GM21447 (cell line): Measurements from ENCODE around the gene AHNAK.
"Not testable (repeated sequence)": the region's sequence is repeated elsewhere in the genome, so short reads cannot be mapped to it uniquely, and the experiment has no call there.

Experiments used
- ATAC-seq: cut with Tn5 transposase; IDR thresholded peaks from one replicate; pipeline ENCODE4 v1.9.1; 2021; ENCODE audit not compliant: unreplicated experiment

AHNAK gene

DNA sequence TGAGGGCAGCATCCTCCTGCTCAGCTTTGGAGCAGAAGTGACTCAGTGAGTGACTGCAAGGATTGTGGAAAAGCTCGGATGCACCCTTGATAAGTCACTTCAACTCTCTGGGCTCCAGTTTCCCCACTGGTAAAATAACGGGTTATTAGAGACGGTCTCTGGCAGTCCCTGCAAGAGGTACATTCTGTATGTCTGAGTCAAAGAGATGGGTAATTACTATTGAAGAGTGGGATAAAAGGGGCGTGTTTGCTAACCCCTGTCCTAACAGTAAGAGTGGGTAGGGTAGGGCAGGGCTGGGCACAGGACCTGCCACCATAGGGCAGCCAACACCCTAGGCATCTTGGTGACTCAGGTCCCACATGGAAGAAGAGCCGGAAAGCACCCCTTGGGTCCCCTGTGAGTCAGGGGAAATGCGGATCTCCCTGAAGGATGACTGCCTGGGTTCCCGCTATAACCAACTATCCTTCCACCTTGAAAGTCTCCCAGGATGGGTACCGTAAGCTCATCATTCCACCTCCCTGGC lies 7.3 kb upstream of the AHNAK start:
- no peak for ATAC-seq

GRCh38 chr11:62553080-62553838 lies 6.7 kb upstream of the AHNAK start:
- ATAC-seq: no peak

- ATAC-seq: no peak
Observed at GRCh38 chr11:62552485-62553079, 6.0 kb upstream of the AHNAK start.

- ATAC-seq: not testable (repeated sequence)
Observed at GRCh38 chr11:62550478-62550877, 3.9 kb upstream of the AHNAK start.

DNA sequence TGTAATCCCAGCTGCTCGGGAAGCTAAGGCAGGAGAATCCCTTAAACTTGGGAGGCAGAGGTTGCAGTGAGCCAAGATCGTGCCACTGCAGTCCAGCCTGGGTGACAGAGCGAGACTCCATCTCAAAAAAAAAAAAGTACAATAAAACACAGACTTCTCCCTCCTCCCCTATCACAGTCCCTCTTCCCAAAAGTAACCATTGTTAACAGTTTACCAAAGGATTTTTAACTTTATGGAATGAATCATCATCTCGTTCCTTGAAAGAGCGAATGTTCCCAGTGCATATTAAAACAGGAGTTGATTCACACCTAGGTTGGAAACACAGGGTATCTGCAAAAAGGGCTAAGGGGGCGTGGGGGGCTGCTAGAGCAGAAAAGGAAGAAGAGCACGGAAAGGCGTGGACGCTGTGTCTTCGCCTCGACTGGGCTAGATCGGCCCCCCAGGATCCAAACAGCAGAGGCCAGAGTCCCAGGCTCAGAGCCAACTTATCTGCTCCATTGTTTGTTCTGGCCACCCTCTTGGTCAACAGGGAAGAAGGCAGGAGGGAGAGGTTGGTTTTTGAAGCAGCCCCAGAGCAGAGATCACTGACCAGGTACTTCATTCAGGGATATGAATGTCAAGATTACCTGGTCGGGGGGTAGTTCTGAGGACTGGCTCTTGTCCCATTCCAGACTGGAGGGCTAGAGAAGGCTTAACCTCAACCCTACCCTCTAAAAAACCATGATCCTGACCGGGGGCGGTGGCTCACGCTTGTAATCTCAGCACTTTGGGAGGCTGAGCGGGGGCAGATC lies 2.1 kb upstream of the AHNAK start:
- no peak for ATAC-seq

DNA sequence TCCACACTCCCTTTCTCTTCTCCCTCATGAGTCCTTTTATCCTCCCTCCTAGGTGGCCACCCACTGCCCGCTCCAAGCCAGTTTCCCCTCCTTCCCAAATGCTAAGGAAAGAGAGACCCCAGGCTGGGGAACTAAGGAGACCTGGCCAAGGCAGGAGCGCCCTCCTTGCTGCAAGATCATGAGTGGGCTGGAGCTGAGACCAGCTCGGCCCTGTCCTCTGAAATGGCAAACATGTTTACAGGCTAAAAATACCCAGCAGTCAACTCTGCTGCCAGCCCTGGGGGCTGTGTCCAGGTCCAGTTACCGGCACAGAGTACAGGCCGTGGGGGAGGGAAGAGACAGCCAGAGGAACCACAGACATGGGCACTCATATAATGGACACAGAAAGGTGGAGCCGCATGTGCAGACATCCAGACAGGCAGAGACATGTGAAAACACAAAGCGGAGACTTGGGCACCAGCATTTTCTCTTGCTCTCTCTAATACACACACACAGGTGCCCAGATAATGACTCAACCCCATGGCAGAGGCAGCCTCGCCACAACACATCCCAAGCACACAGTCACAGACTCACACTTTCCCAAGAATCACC lies 1.2 kb upstream of the AHNAK start:
- ATAC-seq: no peak

DNA sequence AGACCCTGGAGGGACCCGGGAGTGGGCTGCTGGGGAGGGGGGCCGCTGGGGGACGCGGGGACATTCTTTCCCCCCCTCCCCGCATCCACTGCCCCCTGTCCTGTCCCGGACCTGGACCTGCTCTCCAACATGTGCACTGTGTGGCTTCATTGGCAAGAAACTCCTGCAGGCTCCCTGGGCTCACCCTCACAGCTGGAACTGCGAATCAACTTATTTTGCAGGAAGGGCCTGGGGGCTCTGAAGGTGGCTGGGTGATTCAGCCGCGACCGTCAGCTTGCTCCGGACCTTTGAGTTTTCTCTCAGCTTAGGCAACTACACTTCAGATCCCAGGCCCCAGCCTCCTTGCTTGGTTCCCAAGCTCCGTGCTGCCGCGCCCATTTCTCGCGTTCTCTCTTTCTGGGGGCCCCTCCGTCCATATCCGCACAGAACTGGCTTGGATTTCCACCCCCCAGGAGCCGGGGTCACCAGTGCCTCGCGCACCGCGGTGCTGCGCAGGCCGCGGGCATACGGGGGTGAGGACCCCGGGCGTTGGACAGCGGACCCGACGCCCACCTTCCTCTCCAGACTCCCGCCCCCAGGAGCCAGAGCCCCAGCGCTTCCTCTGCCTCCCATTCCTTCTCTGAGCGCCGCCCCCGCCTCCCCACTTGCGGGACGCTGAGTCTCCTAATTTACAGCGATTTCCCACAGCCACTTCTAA lies 471 bp upstream of the AHNAK start:
- no peak for ATAC-seq

DNA sequence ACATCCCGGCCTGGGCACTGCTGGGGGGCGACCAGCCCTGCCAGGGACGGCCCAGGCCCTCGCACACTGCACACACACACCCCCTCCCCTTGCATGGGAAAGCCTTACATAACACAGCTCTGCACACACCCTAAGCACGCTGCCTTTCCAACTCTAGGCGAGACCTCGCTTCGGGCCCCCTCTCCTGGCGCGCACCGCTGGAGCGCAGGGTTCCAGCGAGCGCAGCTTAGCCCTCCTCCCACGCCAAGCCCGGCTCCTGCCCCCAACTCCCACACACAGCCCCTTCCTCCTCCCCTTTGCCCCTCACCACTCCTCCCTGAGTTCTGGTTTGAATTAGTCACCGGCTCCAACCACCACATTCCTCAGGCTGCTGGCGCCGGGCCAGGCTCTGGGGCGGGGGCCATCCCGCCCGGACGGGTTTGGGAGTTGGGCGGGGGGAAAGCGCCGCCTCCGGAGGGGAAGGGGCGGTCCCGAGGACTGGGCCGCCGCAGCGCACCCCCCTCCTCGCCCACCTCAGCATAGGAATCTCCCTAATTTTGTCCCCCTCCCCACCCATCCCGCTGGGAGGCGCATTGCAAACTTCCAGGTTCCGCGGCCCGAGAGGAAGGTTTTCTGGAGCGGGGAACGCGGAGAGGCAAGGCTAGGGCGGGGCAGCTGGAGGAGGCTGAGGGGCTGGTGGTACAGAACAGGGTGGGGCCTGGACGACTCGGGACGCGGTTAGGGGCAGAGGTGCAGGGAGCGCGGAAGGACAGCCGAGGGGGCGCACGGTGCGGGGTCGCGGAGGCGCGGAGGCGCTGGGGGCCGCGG lies 966 bp downstream of the AHNAK start:
- no peak for ATAC-seq

- no peak for ATAC-seq
Observed at GRCh38 chr11:62544581-62545436, 1.8 kb downstream of the AHNAK start.

- ATAC-seq: no peak
Observed at GRCh38 chr11:62543680-62544444, 2.7 kb downstream of the AHNAK start.

- ATAC-seq: no peak
Observed at GRCh38 chr11:62542750-62543567, 3.6 kb downstream of the AHNAK start.

DNA sequence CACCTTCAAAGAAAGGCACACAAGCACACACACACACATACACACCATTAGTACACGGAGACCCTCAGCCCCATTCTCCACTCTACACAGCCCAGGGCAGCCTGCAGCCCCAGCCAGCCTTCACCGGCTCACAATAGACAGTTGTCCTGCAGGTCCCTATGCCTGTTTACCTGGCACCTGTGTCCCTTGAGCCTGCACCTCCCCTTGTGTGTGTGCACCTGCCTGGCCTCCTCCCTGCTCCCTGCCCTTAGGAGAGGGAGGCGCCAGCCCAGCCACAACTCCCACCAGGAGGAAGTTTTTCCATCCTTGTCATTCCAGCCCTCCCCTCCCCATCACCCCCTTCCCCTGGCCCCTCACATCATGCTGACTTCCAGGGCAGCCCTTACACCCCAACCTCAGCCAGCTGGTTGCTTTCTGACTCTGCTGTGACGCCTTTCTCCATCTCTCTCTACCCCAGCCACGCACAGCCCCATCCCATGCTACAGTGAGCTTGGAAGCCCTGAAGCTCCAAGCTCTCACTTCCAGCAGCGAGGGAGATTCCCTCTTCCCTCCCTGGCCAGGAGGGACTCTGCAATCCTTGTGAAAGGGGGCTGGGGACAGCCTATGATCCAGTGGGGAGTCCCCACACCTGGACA lies 4.4 kb downstream of the AHNAK start:
- ATAC-seq: no peak

DNA sequence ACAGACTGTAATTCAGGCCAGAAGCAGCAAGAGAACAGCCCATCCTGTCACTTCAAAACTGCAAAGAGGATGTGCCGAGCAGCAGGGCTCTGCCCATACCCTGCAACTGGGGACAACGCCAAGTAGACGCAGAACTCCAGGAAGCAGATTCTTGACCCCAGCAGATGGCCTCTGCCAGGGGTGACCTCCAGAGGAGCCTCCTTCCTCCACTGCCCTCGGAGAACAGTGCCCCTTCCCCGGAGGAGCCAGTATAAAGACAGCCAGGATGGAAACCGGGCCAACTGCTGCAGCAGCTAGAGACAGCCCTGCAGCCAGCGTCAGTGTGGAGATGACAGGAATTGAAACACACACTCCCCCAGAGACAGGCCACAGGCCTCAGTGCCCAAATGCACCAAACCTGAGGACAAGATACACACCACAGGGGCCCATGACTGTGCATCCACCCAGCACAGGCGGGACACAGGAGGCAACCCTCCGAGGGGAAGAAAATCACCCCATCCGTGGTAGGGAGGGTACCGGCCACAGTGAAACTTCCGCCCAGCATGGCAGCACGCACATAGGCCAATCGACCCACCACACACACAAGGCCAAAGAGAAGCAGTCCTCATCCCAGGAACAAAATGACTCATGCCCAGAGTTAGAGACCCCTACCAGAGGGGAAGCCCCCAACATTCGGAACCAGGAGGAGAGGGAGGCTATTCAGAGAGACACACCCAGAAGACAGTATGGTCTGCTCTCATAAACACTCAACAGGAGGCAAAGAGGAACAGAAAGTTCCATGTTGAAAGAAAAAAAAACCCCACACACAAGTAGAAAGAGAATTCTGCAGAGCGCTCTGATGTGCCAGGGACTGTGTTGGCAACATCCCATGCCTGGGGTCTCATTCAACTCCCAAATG lies 5.6 kb downstream of the AHNAK start:
- ATAC-seq: peak; percentile 49

DNA sequence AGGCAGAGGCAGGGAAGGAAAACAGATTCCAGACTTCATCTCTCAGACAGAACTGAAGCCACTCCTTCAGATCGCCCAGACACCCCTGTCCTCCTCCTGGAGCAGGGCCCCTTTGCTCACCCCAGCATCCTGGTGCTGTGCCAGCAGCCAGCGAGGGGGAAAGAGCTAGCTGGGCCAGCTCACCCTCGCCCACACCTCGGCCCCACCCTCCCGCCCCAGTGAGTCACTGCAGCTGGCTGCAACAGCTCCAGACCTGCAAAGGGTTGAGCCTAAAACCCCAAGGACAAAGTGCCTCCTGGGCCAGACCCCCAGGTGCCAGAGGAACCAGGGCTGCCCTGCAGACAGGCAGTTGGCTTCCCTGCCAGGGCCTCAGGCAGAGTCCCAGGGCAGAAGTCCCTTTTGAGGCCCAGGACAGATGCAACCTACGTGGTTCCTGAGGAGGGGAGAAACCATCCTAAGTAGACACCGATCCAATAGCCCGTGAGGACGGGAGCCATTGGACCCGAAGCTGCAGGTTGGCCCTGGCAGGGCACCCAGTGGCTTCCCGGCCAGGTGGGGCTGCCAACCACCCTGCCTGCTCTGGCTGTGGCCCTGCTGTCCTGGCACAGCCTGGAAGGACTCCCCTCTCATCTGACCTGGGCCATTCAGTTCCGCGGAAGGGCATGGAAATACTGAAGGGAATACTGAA lies 7.2 kb downstream of the AHNAK start:
- ATAC-seq: no peak

- ATAC-seq: no peak
Observed at GRCh38 chr11:62538470-62539237, 8.0 kb downstream of the AHNAK start.
